ENCODE results near the gene C3orf52. TPM values are rescaled to one million over a fixed set of nuclear protein-coding genes. Genes with fewer than 3 reads are reported as not detected.

Gene C3orf52
- total RNA-seq, 1 donor from 2014 or later: 8.1 TPM

DNA sequence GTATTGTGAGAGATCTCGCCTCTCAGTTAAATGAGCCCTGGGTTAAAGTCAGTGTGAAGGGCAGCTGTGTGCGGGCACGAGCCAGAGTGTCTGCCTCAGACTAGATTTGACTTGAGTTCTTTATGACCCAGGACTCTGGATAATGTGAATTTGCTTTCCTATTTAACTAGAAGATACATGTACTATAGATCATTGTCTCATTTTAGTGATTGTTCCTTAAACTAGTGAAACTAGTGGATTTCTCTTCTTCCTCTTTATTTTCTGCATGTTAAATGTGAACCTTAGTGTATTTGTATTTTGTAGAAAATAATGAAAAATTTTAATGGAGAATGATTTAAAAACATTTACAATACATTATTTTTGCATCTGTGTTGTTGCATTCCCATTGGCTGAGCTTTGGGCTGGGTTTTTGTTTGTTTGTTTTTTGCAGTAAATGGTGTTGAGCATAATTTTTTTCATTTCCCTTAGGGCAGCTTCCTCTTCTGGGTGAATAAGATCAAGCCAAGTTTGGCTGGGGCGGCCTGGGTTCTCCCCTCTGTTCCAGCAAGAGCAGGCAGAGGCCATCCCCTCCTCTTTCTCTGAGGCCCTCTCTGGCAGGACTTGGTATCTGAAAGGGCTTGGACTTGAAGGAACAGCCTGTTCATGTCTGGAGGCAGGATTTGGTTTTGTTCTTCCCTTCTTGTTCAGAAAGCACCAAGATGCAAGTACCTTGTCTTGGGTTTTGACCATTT is 31.8 kb downstream of the C3orf52 start:
- H3K4me3 ChIP-seq: no peak overlapping the region
- H3K36me3 ChIP-seq: no peaks in the 10 kb centered on the region
- no peaks in the 10 kb centered on the region for H3K27me3 ChIP-seq
- no peaks in the 10 kb centered on the region for H3K4me1 ChIP-seq
- intact Hi-C loops (cut with DNase I): no loop called here
- no peak overlapping the region for H3K27ac ChIP-seq
- no peak for TF ChIP-seq POLR2A (IDR thresholded peaks at IDR 0.05)
- TF ChIP-seq, protein P1, sequence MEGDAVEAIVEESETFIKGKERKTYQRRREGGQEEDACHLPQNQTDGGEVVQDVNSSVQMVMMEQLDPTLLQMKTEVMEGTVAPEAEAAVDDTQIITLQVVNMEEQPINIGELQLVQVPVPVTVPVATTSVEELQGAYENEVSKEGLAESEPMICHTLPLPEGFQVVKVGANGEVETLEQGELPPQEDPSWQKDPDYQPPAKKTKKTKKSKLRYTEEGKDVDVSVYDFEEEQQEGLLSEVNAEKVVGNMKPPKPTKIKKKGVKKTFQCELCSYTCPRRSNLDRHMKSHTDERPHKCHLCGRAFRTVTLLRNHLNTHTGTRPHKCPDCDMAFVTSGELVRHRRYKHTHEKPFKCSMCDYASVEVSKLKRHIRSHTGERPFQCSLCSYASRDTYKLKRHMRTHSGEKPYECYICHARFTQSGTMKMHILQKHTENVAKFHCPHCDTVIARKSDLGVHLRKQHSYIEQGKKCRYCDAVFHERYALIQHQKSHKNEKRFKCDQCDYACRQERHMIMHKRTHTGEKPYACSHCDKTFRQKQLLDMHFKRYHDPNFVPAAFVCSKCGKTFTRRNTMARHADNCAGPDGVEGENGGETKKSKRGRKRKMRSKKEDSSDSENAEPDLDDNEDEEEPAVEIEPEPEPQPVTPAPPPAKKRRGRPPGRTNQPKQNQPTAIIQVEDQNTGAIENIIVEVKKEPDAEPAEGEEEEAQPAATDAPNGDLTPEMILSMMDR (IDR thresholded peaks at IDR 0.05): no peak
- no peak for TF ChIP-seq POLR2AphosphoS5 (IDR thresholded peaks at IDR 0.05; ENCODE audit: insufficient read depth in 1 of 2, low read depth in 1 of 2)
- no peaks in the 10 kb centered on the region for H3K9me3 ChIP-seq
- DNase-seq (ENCODE audit: extremely low spot score in 2 of 2): no peak

DNA sequence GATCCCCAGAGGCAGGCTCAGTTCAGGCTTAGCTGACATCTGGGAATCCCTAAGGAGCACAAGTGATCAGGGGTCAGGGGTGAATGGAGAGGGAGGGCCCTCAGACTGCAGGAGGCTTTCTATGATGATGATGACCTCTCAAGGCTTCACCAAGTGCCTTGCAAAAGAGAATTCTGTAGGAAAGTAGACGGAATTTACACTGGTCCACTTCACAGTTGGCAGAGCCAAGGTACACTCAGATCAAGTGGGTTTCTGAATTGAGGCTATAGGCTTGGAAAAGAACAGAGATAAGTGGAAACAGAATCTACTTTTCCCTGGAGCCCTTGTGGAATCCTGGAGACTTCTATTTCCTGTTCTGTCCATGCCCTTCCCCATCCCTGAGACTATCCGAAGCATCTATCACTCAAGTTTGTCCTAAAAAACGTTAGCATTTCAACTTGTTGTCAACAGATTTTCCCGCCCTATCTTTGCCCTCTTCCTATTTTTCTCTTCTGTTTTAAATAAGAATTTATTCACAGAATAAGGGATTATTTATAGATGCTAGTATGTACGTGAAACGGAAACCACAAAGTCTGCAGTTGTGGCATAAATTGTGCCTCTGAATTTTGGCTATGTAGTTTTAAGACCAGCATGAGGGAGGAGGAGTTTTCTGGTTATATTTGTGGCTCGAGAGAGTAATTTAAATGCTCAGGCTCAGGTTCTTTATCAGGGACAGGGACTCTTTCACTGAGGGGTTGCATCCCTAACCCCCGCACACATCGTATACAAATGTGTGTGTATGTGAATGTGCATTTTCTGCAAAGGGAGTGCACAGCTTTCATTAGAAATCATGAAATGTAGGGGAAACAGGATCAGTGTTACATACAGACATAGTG is 34.0 kb downstream of the C3orf52 start:
- Histone ChIP-seq H3K27me3 (no peaks in the 10 kb centered on the region), H3K4me1 (no peaks in the 10 kb centered on the region), H3K27ac (no peak overlapping the region), H3K4me3 (no peak overlapping the region), H3K36me3 (no peaks in the 10 kb centered on the region), H3K9me3 (no peaks in the 10 kb centered on the region)
- intact Hi-C loops (cut with DNase I): no loop called here
- no peak for DNase-seq (ENCODE audit: extremely low spot score in 2 of 2)
- TF ChIP-seq, protein P1 (IDR thresholded peaks at IDR 0.05): no peak
- TF ChIP-seq POLR2A (IDR thresholded peaks at IDR 0.05) (no peak), POLR2AphosphoS5 (IDR thresholded peaks at IDR 0.05; ENCODE audit: insufficient read depth in 1 of 2, low read depth in 1 of 2) (no peak)

DNA sequence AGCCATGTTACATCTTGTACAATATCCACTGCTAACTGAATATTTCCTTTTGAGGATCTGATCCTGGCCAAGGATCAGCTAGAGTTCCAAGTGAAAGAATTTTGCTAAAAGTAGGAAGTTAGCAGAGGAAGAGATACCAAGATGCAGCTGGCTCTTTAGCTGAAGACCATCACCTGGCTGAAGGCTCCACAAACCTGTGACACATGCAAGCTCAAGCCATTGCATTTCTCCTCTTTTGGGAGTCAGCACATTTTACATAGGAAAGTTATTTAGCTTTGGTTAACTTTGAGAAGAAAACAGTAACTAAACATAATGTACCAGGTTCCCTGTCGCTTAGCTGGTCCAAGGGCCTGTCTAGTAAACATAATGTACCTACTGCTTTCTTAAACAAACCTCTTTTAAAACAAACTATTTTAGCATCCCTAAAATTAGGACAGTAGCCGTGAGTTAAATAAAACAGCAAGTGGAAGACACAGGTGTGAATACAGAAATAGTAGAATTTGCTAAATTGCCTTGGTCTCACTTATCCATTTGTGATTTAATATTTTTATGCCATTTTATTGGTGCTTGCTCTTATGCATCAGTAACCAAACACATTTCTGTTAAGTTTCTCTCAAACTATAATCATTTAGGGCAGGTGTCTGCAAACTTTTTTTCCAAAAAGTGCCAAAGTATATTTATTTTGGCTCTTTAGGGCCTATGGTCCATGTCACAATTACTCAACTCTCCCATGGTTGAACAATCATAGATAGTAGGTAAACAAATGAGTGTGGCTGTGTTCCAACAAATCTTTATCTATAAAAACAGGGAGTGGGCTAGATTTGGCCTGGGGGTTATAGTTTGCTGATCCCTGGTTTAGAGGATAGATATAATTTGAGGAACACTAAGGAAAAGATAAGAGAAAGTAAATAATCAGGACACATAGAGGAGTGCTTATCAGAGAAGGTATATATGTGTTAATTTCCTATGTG is 35.7 kb downstream of the C3orf52 start:
- intact Hi-C loops (cut with DNase I): no loop called here
- no peak for DNase-seq (ENCODE audit: extremely low spot score in 2 of 2)
- TF ChIP-seq POLR2AphosphoS5 (IDR thresholded peaks at IDR 0.05; ENCODE audit: insufficient read depth in 1 of 2, low read depth in 1 of 2) (no peak), POLR2A (IDR thresholded peaks at IDR 0.05) (no peak)
- TF ChIP-seq, protein P1 (IDR thresholded peaks at IDR 0.05): no peak
- H3K9me3 ChIP-seq: no peaks in the 10 kb centered on the region
- H3K27ac ChIP-seq: no peak overlapping the region
- no peak overlapping the region for H3K4me3 ChIP-seq
- H3K27me3 ChIP-seq: no peaks in the 10 kb centered on the region
- no peaks in the 10 kb centered on the region for H3K4me1 ChIP-seq
- H3K36me3 ChIP-seq: no peaks in the 10 kb centered on the region

DNA sequence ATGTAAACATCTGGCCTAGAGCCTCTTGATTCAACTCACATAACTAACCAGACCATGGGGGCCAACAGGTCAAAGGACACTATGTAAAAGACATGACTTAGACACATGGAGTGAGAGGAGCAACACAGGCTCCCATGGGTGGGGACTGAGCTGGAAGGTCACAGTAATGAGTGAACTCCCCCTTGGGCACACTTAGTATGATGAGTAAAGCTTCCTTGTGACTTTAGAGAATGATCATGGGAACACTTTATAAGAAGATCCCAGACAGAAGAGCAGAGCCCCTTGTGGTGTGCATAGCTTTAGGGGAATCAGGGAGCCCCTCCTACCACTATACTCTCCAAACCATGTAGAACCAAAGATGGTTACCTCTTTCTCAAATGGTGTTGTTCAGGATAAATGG is 36.7 kb downstream of the C3orf52 start:
- no peak overlapping the region for H3K4me3 ChIP-seq
- no peak overlapping the region for H3K27ac ChIP-seq
- no peaks in the 10 kb centered on the region for H3K27me3 ChIP-seq
- no peak for TF ChIP-seq POLR2A (IDR thresholded peaks at IDR 0.05)
- TF ChIP-seq POLR2AphosphoS5 (IDR thresholded peaks at IDR 0.05; ENCODE audit: insufficient read depth in 1 of 2, low read depth in 1 of 2): no peak
- TF ChIP-seq, protein P1 (IDR thresholded peaks at IDR 0.05): no peak
- intact Hi-C loops (cut with DNase I): no loop called here
- no peaks in the 10 kb centered on the region for H3K36me3 ChIP-seq
- DNase-seq (ENCODE audit: extremely low spot score in 2 of 2): no peak
- no peaks in the 10 kb centered on the region for H3K9me3 ChIP-seq
- H3K4me1 ChIP-seq: no peaks in the 10 kb centered on the region
